T-helper 9 cell (primary cell): ENCODE measurements around the gene DHRS1.
"Not testable (repeated sequence)": the region's sequence is repeated elsewhere in the genome, so short reads cannot be mapped to it uniquely, and the experiment has no call there.

Experiments
- DNase-seq: peaks from one replicate; pipeline ENCODE4 v3.0.0-alpha.2; 2020

The DHRS1 gene

GRCh38 chr14:24261969-24262327 is 37.6 kb downstream of the DHRS1 start:
- DNase-seq: no peak

DNA sequence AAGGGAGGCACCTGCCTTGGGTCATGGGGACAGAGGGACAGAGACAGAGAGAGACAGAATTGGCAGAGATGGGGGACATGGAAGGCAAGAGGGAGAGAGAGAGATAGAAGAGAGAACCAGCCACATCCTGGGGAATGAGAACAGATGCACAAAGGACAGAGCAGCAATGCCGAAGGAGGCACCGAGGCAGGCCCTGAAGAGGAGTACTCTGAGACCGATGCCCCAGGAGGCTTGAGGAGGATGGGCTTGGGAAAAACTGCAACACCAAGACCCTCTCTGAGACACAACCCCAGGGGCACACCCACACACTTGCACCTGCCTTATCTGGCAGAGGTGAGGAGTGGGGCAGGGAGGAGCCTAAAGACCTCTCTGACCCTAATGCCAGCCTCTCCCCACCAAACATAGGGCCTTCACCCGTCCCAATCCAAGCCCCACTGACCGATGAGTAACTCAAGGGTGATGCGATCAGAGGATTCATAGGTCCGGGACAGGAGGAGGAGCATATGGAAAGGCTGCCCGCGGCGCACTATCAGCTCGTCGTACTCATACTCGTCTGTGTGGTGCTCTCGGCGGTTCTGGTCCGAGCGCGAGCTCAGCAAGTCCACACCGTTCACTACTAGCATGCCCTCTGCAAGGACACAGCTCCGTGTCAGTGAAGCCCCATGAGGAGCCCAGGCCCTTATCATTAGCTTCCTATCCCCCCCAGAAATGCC is 38.2 kb downstream of the DHRS1 start:
- no peak for DNase-seq

DNA sequence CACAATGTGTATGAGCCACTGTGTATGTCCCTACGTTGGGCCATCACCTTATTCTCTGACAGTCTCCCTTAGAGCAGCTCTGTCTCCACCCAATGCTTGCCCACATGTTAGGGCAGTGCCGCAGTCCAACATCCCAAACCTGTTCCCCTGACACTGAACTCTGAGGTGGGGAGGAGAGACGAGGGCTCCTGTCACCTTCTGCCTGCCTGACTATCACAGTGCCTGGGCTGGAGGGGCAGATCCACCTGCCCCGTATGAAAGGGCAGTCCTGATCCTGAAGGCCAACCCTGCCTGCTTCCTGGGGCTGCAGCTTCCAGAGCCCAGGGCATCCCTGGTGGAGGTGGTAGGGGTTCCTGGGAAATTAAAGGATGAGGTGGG is 38.8 kb downstream of the DHRS1 start:
- no peak for DNase-seq

GRCh38 chr14:24260026-24260779 is 39.4 kb downstream of the DHRS1 start:
- no peak for DNase-seq

GRCh38 chr14:24259282-24260025 is 40.1 kb downstream of the DHRS1 start:
- no peak for DNase-seq

DNA sequence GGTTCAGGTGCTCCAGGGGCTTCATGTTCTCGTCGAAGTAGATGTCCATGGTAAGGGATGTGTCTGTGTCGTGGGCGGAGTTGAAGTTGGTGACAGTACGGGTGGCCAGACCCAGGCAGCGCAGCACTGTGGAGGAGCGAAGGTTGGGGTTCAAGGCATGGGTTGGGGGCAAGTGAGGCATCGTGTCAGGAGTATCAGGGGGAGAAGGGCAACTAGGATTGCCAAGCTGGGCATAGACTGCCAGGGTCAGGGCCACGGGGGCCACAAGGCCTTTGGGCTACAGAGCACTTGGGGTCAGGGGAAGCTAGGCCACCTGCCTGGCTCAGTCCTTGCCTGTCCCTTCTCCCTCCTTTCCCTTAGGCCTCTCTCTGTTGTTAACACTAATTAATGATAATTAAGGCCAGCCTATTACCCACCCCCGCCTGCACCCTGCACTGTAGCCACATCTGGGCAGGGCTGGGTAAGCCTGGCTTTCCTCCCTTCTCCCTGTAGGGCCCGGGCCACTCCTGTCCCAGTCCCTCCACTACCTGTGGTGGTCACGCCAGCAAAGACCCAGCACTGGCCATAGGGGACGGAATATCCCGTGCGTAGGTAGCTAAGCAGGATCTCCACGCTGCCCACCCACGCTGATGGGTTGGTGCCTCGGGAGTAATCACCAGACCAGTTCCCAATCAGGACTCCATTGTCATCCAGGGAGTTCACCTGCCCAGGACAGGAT is 40.9 kb downstream of the DHRS1 start:
- DNase-seq: no peak

DNA sequence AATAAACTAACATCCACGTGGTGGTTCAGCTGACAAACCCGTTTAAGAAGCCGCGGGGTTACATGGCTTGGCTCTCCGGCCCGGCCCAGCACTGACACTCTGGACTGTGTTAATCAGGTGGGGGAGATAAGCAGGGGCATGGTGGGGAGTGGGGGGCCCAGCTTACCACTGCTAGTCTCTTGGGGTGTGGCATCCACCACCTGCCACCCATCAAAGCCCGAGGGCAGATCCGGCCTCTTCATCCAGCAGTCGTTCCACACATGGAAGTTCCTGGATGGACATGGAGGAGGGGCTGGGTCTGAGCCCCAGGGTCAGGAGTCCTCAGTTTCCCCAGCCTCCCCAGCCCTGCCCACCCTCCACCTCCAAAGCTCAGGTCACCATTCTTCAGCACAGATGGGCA is 41.5 kb downstream of the DHRS1 start:
- no peak for DNase-seq

- DNase-seq: no peak
Measured at GRCh38 chr14:24256960-24257359, 42.6 kb downstream of the DHRS1 start.

DNA sequence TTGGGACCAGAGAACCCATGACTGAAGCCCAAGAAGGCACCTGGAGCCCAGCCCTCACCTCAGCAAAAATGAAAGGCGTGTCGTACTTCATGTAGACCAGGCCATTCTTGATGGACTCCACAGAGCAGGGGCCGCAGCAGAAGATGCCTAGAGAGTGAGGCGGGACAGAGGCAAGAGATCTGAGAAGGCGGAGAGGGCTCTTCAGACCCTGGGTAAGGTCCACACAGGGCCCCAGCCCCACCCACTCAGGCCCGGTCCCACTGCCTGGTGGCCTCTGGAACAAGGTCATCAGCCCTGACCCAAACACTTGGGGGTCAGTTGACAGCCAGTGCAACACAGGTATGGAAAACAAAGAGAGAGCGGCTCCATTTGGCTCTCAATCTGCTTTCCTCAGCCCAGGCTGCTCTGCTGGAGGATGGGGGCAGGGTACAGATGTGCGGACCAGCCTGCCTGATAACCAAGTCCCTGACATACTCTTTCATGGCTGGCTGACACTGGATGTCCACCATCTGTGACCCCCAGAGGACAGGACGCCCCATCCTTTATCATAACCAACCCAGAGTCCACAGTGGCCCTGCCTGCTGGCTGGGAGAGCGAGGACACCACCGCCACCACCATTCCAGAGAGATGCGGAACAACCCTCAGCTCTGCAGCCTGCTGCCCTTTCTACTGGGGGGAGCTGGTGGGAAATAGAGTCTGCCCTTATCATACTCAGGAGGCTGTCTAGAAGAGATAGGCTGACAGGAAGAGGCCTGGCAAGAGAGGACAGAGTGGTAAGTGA is 43.5 kb downstream of the DHRS1 start:
- DNase-seq: no peak

GRCh38 chr14:24255438-24255837 is 44.1 kb downstream of the DHRS1 start:
- no peak for DNase-seq

- DNase-seq: no peak
Measured at GRCh38 chr14:24254630-24255392, 44.8 kb downstream of the DHRS1 start.

DNA sequence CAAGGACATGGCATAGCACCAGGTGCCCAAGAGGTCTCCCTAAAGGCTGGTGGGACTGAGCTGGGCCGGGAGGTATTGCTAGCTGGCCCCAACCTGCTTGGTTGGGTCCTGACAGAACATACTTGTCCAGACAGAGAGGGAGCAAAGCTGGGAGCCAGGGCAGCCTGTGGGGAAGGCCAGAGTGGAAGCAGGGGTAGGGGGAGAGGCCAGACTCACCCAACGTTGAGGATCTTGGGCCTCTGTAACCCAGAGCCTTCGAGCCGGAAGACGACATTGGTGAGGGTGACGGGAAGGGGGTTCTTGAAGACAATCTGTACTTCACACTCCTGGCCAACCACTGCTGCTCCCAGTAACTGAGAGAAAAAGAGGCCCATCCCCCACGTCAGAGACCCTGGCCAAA is 45.6 kb downstream of the DHRS1 start:
- DNase-seq: no peak

DNA sequence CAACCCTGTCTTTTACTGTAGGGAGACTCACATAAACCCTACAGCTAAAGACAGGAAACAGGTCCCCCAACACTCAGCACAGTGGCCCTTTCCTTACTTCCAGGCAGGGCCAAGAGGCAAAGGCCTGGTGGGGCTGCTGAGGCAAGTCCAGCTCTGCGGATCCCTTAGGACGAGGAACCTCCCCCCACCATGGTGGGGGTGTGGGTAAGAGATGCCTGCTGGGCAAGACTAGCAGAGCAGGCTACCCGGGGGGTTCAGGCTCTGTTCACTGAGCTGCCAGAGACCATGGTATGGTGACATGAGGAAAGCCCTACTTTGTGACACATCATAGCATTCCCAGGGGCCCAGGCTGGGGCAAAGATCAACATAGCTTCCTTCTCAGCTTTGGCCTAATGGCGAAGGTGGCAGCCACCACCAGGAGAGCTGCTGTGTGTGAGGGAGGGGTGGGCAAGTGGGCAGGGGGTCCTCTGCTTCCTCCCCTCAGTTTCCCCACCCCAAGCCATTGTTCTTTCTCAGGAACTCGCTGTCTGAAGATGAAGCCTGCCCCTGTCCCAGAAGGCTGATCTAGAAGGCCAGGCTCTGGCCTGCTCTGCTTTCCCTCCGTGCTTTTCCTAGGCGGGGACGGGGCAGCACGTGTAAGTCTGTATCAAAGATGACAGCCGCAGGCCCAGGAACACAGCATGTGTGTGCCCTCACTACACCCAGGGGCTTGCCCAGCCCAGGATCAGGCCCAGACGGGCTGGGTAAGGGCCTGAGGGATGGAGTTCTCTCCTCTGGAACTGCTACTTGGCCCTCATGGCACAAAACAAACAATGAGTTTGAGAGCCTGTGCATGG is 47.1 kb downstream of the DHRS1 start:
- DNase-seq: no peak

DNA sequence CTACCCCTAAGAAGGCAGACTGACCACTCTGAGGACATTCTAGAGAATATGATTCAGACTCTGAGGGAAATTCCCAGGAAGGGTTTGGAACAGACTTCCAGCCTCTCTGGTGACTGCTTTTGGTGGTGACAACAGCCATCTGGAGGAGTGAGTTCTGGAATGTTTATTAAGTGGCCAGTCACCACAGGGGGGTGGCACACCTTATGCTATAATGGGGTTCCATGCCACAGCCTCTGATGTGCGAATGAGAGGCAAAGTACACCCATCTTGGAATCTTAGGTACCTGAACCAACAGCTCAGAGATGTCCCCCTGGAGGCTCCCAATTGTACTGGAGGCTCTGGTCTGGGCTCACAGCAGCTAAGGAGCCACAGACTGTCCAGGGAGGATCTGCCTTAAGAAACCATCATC is 47.7 kb downstream of the DHRS1 start:
- no peak for DNase-seq

- no peak for DNase-seq
Measured at GRCh38 chr14:24250354-24250753, 49.2 kb downstream of the DHRS1 start.

DNA sequence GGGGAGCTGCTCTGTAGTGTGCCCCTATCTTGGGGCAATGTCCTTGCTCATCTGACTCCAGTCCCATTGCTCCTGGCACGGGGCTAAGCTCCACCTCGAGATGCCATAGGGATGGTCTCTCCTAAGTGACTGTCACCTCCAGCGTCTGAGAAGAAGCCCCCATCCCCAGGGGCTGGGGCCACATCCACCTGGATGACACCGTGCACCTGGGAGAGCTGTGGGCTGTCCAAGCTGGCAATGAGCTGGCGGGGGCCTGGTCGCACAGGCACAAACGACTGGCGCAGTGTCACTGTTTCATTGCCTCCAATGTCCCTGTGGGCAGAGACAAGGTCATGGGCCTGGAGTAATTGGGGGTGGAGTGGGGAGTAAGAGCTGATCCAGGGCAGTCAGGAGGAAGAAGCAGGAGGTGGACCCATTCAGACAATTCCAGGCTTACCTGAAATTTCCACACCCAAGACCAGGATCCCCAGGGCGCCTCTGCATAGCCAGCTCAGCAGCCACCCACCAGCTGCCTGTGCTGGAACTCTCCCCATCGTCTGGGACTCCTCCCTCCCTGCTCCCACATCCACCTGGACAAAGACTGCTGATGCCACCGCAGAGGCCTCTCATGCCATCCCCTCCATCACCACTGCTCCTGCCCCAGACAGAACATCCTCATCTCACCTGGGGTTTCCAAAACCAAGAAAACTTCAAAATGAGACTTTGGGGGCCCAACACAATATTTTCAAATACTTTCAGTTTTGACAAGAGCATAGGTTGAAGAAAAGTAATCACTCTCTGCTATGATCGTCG is 50.2 kb downstream of the DHRS1 start:
- no peak for DNase-seq

DNA sequence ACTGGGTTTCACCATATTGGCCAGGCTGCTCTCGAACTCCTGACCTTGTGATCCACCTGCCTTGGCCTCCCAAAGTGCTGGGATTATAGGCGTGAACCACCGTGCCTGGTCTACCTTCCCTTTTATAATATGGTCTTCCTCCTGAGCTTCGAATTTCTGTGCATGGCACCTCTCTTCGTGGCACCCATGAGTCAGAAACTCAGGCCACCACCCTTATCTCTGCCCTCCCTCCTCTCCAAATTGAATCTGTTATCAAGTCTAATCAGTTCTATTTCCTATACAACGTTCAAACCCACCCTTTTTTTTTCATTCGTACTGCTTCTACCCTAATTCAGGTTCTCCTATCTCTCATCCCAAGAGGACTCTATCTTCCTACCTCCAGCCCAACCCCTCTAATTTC is 52.2 kb downstream of the DHRS1 start:
- no peak for DNase-seq

DNA sequence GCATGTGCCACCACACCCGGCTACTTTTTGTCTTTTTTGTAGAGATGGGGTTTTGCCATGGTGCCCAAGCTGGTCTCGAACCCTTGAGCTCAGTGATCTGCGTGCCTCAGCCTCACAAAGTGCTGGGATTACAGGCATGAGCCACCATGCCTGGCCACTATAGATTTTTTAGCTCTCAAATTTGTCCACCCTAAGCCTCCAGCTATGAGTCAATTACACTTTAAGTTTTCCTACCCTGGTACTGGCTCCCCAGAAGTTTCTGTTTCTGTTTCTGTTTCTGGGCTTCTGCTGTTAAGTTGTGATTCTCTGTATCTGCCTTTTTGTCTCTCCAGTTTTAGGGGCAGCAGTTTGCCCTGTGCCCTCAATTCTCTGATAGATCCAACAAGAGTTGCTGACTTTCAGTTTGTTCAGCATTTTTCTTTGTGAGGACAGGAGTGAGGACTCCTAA is 52.8 kb downstream of the DHRS1 start:
- no peak for DNase-seq

DNA sequence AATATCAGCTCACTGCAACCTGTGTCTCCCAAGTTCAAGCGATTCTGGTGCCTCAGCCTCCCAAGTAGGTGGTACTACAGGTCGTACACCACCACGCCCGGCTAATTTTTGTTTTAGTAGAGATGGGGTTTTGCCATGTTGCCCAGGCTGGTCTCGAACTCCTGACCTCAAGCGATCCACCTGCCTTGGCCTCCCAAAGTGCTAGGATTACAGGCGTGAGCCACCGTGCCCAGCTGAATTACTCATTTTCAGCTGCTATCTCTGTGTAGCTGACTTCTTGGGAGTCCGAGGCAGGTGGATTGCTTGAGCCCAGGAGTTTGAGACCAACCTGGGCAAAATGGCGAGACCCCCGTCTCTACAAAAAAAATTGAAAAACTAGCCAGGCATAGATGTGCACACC is 54.2 kb downstream of the DHRS1 start:
- DNase-seq: not testable (repeated sequence)

DNA sequence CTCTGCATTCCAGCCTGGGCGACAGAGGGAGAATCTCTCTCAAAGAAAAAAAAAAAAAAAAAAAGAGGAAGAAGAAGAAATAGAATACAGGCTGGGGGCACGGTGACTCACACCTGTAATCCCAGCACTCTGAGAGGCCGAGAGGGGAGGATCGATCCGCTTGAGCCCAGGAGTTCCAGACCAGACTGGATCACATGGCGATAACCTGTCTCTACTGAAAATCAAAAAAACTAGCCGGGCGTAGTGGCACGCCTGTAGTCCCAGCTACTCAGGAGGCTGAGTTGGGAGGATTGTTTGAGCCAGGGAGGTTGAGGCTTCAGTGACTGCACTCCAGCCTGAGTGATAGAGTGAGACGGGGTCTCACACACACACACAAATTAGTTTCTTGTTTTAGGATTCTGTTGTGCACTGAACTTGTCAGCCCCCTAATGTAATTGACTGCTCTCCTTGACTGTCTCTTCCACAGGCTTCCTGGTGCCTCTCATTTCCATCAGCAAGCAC is 56.2 kb downstream of the DHRS1 start:
- peak; percentile 7 for DNase-seq
